ENCODE data around the gene IGFBP5.
A peak's percentile ranks its signal among the peaks of the same experiment; 100 is the strongest.

IGFBP5 gene

GRCh38 chr2:216695401-216695821 lies at the start of gene IGFBP5:
Gene IGFBP5 (minus strand): TSS chr2:216695549. CDS start chr2:216694775, 774 bp downstream.
- peak; percentile 91 for DNase-seq

GRCh38 chr2:216743781-216744180 lies 48.4 kb upstream of the IGFBP5 start:
- DNase-seq, result no peak

DNA sequence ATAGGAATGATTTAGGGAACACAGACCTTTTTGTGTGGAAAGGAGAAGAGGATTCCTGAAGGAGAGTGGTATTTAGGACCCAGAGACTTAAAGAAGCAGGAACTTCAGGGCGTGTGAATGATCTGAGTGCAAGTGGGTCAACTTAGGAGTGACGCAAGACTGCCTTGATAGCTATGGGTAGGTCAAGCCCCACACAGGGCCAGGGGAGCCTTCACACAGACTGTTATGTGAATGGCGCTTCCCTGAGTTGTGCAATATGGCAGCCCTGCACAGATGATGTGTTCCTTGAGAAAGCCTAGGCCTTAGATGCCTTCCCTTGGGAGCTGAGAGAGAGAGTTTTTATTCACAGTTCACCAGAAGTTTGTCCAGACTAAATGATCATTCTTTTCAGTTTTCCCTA lies 47.1 kb upstream of the IGFBP5 start:
- DNase-seq, result no peak

GRCh38 chr2:216741223-216741593 lies 45.9 kb upstream of the IGFBP5 start:
- no peak for DNase-seq

DNA sequence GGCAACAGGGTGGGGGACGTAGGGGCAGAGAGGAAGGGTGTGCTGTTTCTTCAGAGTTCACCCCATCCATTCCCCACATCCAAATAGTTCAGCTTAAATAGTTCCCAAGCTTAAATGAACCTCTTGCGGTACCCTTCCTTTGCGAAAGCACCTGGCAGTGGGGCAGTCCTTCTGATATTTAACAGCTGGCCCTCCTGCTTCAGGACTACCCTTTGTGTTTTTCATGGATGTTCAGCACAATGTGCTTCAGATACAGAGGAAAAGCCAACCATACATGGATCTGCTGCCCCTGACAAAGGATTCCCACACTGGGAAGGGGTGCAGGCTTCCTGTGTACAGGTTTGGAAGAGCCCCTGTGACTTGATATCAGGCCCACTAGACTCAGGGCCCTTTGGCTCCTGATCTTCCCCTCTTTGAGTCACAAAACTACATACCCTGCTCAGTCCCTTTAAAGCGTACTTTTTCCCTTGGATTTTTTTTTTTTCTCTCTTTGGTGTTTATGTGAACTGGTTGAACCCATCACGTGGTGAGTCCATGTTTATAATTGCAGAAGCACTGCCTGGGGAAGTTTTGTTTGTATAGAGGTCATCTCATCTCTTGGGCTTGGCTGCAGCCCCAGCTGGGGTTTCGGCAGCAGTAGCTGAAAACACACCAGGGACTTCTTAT lies 45.3 kb upstream of the IGFBP5 start:
- peak; percentile 43 for DNase-seq

- peak; percentile 78 for DNase-seq
Observed at GRCh38 chr2:216739035-216739434, 43.7 kb upstream of the IGFBP5 start.

DNA sequence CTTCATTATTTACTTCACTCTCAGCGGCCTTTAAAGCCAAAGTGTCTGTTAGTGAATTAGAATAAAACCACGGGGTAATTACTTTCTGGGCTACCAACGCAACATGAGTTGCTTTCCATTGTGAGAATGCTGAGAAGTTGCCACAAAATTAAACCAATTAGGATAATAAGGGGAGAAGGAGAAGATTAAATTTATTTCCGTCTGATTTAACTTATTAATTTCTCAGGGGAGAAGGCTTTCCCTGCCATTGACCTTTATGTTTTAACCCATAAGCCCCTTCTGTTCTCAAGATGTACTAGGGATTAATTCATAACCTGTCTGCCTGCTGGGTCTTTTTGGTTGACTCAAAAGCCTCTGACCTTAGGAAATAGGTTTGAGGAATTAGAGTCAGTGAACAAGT lies 42.3 kb upstream of the IGFBP5 start:
- no peak for DNase-seq

GRCh38 chr2:216736326-216736725 lies 41.0 kb upstream of the IGFBP5 start:
- no peak for DNase-seq

- no peak for DNase-seq
Observed at GRCh38 chr2:216735668-216736067, 40.3 kb upstream of the IGFBP5 start.

DNA sequence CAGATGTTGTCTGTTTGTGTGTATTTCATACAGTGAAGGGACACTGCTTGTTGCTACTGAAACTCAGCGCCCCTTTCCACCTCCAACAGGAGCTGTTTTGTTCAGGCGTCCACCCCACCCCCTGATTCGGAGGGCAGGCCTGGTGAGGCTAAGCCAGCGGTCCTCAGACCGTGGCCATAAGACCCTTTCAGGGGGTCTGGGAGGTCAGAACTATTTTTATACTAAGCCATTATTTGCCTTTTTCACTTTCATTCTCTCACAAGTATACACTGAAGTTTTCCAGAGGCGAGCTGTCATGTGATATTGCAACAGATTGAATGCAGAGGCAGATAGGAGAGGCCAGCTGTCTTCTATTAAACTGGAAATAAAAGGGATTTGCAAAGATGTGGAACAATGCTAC lies 39.7 kb upstream of the IGFBP5 start:
- no peak for DNase-seq

GRCh38 chr2:216733046-216733445 lies 37.7 kb upstream of the IGFBP5 start:
- DNase-seq, result no peak

DNA sequence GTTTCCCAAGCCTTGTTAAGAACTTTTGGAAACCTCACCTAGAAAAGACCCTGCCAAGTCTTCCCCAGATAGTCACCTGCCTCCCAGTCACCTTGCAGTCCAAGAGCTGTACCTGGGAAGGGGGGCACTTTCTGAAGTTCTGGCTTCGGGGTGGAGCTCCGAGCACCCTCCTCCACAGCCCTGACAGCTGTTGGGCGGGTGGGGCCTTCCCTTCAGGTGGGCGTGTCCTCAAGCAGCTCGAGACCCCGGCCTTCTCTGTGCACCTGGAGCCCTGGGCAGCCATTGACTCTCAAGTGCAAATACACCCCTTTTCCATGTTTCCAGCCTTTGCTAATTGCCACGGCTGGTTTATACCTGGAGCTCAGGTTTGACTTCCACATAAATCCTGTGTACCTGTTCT lies 37.0 kb upstream of the IGFBP5 start:
- DNase-seq, result no peak

DNA sequence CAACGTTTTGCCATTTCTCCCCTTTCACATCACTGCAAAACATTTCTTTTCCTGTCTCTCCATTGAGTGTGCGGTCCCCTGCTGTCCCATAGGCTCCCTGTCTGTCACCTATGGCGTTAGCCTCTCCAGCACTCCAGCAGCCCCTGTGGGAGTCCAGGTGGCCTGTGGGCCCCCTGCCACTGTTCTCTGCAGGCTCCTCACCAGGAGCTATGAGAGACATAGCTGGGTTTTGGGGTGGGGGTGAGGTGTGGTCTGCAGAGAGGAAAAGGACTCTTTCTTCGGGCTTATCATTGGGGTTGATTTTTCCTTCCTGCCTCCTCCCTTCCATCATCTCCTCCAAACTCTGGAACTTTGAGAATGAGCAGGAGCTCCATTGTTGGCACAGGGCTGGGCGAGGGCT lies 36.1 kb upstream of the IGFBP5 start:
- DNase-seq, result no peak

- no peak for DNase-seq
Observed at GRCh38 chr2:216730871-216731270, 35.5 kb upstream of the IGFBP5 start.

- no peak for DNase-seq
Observed at GRCh38 chr2:216727346-216728122, 32.2 kb upstream of the IGFBP5 start.

DNA sequence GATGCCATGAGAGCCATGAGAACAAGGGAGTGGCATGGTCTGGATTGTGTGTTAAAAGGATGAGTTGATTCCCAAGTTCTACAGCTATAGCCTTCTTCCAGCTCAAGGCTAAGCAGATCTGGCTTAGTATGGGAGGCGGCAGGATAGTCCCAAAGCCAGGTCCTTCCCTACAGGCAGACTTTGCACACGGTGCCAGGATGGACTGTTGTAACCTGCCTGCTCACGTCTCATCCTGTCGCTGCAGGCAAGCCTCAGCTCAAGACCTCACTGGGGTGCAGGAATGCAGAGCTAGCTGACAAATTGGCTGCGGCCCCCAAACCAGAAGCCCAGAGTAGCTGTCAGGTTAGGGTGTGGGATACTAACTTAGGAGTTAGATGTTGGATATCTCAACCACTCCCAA lies 28.8 kb upstream of the IGFBP5 start:
- DNase-seq, result no peak

- DNase-seq, result no peak
Observed at GRCh38 chr2:216721141-216721540, 25.8 kb upstream of the IGFBP5 start.

- DNase-seq, result no peak
Observed at GRCh38 chr2:216720722-216721121, 25.4 kb upstream of the IGFBP5 start.

GRCh38 chr2:216717907-216718615 lies 22.7 kb upstream of the IGFBP5 start:
- no peak for DNase-seq

GRCh38 chr2:216717491-216717901 lies 22.1 kb upstream of the IGFBP5 start:
- no peak for DNase-seq

GRCh38 chr2:216716109-216716508 lies 20.8 kb upstream of the IGFBP5 start:
- no peak for DNase-seq

- DNase-seq, result no peak
Observed at GRCh38 chr2:216715402-216715974, 20.1 kb upstream of the IGFBP5 start.

DNA sequence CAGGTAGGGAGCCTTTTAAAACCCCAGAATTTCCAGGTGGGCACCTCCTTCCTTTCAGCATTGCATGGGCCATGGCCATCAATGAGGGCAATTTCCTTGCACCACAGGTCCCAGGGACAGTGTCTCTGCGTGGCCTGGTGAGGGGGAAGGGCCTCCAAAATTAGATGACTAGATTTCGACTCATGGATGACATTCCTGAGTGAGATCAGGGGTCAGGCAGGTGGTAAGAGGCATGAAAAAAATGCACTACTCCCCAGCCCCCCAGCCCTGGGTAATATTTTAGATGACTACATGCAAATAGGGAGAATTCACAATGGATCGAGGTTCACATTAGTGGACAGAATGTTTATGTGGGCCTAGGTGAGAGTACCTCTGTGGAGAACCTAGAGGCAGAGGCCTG lies 19.0 kb upstream of the IGFBP5 start:
- no peak for DNase-seq
